Adrenal gland (tissue), 12 donors: ENCODE measurements around the gene NETO2. TPM values are rescaled to one million over a fixed set of nuclear protein-coding genes. Genes with fewer than 3 reads are reported as not detected.
A peak's percentile ranks its signal among the peaks of the same experiment; 100 is the strongest.

Experiments
- DNase-seq, 7 donors: peaks; one replicate each; pipeline ENCODE4 v3.0.0-alpha.2; 2019 to 2020
- H3K27ac ChIP-seq, 5 donors: fragments of 200-600 bp; sonication (generic) in 4 of 5; 1 replicate in 3 of 5; 2 replicates in 2 of 5; pipeline versions ENCODE4 v1.5.1 to v1.8.0; 2016 to 2020; ENCODE audit warnings: mild to moderate bottlenecking in 1 of 5
- H3K27me3 ChIP-seq: fragments of 200-600 bp; 2 replicates; pipeline ENCODE4 v1.8.0; 2021
- H3K36me3 ChIP-seq, 2 donors: fragments of 200-600 bp; replicated peaks in 1 of 2; 1 replicate in 1 of 2; 2 replicates in 1 of 2; pipeline versions ENCODE4 v1.5.1 to v1.8.0; 2018 to 2022
- H3K4me1 ChIP-seq, 2 donors: fragments of 200-600 bp; replicated peaks in 1 of 2; 1 replicate in 1 of 2; 2 replicates in 1 of 2; pipeline versions ENCODE4 v1.5.1 to v1.8.0; 2018 to 2021
- H3K4me3 ChIP-seq, 4 donors: fragments of 200-600 bp; sonication (generic) in 3 of 4; one replicate each; pipeline ENCODE4 v1.5.1; 2016 to 2018
- H3K9me3 ChIP-seq, 3 donors: fragments of 200-600 bp; sonication (generic) in 1 of 3; replicated peaks in 1 of 3; 1 replicate in 2 of 3; 2 replicates in 1 of 3; pipeline versions ENCODE4 v1.5.1 to v1.8.0; 2016 to 2021
- CTCF ChIP-seq, 6 experiments: fragments of 450-650 bp in 4 of 6; fragments of 200-600 bp in 2 of 6; sonication (generic) in 1 of 6; IDR thresholded peaks; 1 replicate in 5 of 6; 2 replicates in 1 of 6; pipeline versions ENCODE4 v1.5.1 to v1.8.0; 2016 to 2021; ENCODE audit warnings: antibody characterized with exemption in 6 of 6, mild to moderate bottlenecking in 2 of 6, moderate library complexity in 1 of 6
- POLR2A ChIP-seq, 2 donors: fragments of 450-650 bp; IDR thresholded peaks; one replicate each; pipeline ENCODE4 v1.6.1; 2017; ENCODE audit warnings: antibody characterized with exemption in 2 of 2, mild to moderate bottlenecking in 2 of 2, moderate library complexity in 1 of 2
- WGBS, 4 donors: extraction: QIAGEN DNeasy Blood & Tissue Kit in 2 of 4; methylation state at CpG; one replicate each; pipeline versions ENCODE4 v1.1.5 to v1.1.7; 2013 to 2017; 5-methylcytosine and 5-hydroxymethylcytosine counted together
- intact Hi-C, 2 donors: fragments of 100-400 bp; cut with DNase I; formaldehyde crosslinking; loops; one replicate each; pipeline versions ENCODE4 v1.14.1 to v1.15.0; 2022 to 2023
- polyA plus RNA-seq, 3 donors: library from polyadenylated mRNA; stranded (reverse); fragments of 200-250 nt in 2 of 3; fragments of 350-450 nt in 1 of 3; fragmentation: Illumina TruSeq in 1 of 3; extraction: RNeasy Lipid Tissue Mini Kit (QIAGEN cat#74804) in 1 of 3; gene quantifications; one replicate each; pipeline ENCODE4 v1.2.3, GENCODE V29; 2013 to 2014
- total RNA-seq, 9 donors: library from RNA; depleted of rRNA in 4 of 9; stranded (reverse); fragments of >200 nt in 4 of 9; fragments of 120-200 nt in 1 of 9; fragmentation: NEBNext Ultra II Directional in 1 of 9; extraction: Animal tissue kit (Norgen Biotek cat#: 25700) in 1 of 9; gene quantifications; one replicate each; pipeline versions ENCODE4 v1.1.0 to v1.2.4, GENCODE V29; 2013 to 2023
- donor health status: healthy with polysubstance abuse.
- donor health status: Bipolar disorder and iron deficiency.
- donor health status: DM: yes; HTN: yes; CAD: no.
- donor health status: DM: no; HTN: no; CAD: no.
- donor health status: DM: no; HTN: no; CAD: no.
- donor health status: DM: yes; HTN: yes; CAD: no.

The NETO2 gene
- total and polyA plus RNA-seq, 12 donors: 1.9 to 46.3 (median 9.8) TPM

GRCh38 chr16:47069313-47069712 lies 74.4 kb downstream of the NETO2 start:
- Histone ChIP-seq H3K4me3 (no peak overlapping the region), H3K27ac (no peak overlapping the region), H3K9me3 (no peaks in the 10 kb centered on the region), H3K36me3 (no peaks in the 10 kb centered on the region), H3K4me1 (no peaks in the 10 kb centered on the region), H3K27me3 (no peaks in the 10 kb centered on the region)
- TF ChIP-seq POLR2A (IDR thresholded peaks at IDR 0.05): no peak
- no peak for TF ChIP-seq CTCF (IDR thresholded peaks at IDR 0.05)
- DNase-seq: peak in 1 of 7 donors; percentile 33
- 71 to 89% (median 82%) methylated on average over 1 of the region's 1 CpG for WGBS, 4 donors
- intact Hi-C loops: no loop called here

- Histone ChIP-seq H3K27ac (no peak overlapping the region), H3K27me3 (no peaks in the 10 kb centered on the region), H3K4me1 (no peaks in the 10 kb centered on the region), H3K4me3 (no peak overlapping the region), H3K9me3 (no peaks in the 10 kb centered on the region), H3K36me3 (no peaks in the 10 kb centered on the region)
- WGBS, 4 donors: 93 to 95% (median 94%) methylated on average over 5 of the region's 5 CpGs
- TF ChIP-seq POLR2A (IDR thresholded peaks at IDR 0.05) (no peak), CTCF (IDR thresholded peaks at IDR 0.05) (no peak)
- intact Hi-C loops: no loop called here
- DNase-seq: peak in 1 of 7 donors; percentile 20
Measured at GRCh38 chr16:47067203-47067602, 76.5 kb downstream of the NETO2 start.

GRCh38 chr16:47065766-47066688 lies 77.7 kb downstream of the NETO2 start:
- Histone ChIP-seq H3K27me3 (no peaks in the 10 kb centered on the region), H3K27ac (no peak overlapping the region), H3K36me3 (no peaks in the 10 kb centered on the region), H3K9me3 (no peaks in the 10 kb centered on the region), H3K4me3 (no peak overlapping the region), H3K4me1 (no peaks in the 10 kb centered on the region)
- WGBS, 4 donors: 65 to 72% (median 68%) methylated on average over 13 of the region's 13 CpGs
- intact Hi-C loops: no loop called here
- DNase-seq: peak in 1 of 7 donors; percentile 23
- TF ChIP-seq POLR2A (IDR thresholded peaks at IDR 0.05): no peak
- no peak for TF ChIP-seq CTCF (IDR thresholded peaks at IDR 0.05)

- no peaks in the 10 kb centered on the region for H3K4me1 ChIP-seq
- intact Hi-C loops: no loop called here
- no peak overlapping the region for H3K4me3 ChIP-seq
- no peaks in the 10 kb centered on the region for H3K27me3 ChIP-seq
- 87 to 98% (median 94%) methylated on average over 4 of the region's 4 CpGs for WGBS, 4 donors
- TF ChIP-seq POLR2A (IDR thresholded peaks at IDR 0.05) (no peak), CTCF (IDR thresholded peaks at IDR 0.05) (no peak)
- no peaks in the 10 kb centered on the region for H3K9me3 ChIP-seq
- no peaks in the 10 kb centered on the region for H3K36me3 ChIP-seq
- no peak overlapping the region for H3K27ac ChIP-seq
- DNase-seq: peak in 1 of 7 donors; percentile 23
Measured at GRCh38 chr16:47064775-47065174, 79.0 kb downstream of the NETO2 start.
